Measurements from ENCODE around the gene SEMA6B.

Gene SEMA6B

GRCh38 chr19:4538601-4538954 is 20.9 kb downstream of the SEMA6B start:
- no peak for TF ChIP-seq EZH2phosphoT487 (IDR thresholded peaks at IDR 0.05; ENCODE audit: low read depth)
- TF ChIP-seq CTCF (IDR thresholded peaks at IDR 0.05; ENCODE audit: low read depth, low read length), result no peak
- H3K9me3 ChIP-seq (ENCODE audit: insufficient read depth, low read length), result no peaks in the 10 kb centered on the region
- no peaks in the 10 kb centered on the region for H4K20me1 ChIP-seq (ENCODE audit: insufficient read depth, low read length)
- no peaks in the 10 kb centered on the region for H3K79me2 ChIP-seq (ENCODE audit: low read length)
- no peak overlapping the region for H2AFZ ChIP-seq (ENCODE audit: low read depth, low read length)
- H3K36me3 ChIP-seq (replicated peaks; ENCODE audit: low read depth, low read length), result no peaks in the 10 kb centered on the region
- no peak overlapping the region for H3K4me3 ChIP-seq (ENCODE audit: low read length)
- no peak overlapping the region for H3K4me2 ChIP-seq (ENCODE audit: low read length)
- H3K9ac ChIP-seq (ENCODE audit: low read length), result no peak overlapping the region
- peaks cover 29% of the 10 kb centered on the region for H3K4me1 ChIP-seq (ENCODE audit: low read length)
- no peak overlapping the region for H3K27ac ChIP-seq (ENCODE audit: low read length)
- no peaks in the 10 kb centered on the region for H3K27me3 ChIP-seq (ENCODE audit: low read depth, low read length)

GRCh38 chr19:4537953-4538600 is 21.4 kb downstream of the SEMA6B start:
- TF ChIP-seq CTCF (IDR thresholded peaks at IDR 0.05; ENCODE audit: low read depth, low read length), result no peak
- no peak for TF ChIP-seq EZH2phosphoT487 (IDR thresholded peaks at IDR 0.05; ENCODE audit: low read depth)
- Histone ChIP-seq H3K27me3 (ENCODE audit: low read depth, low read length) (no peaks in the 10 kb centered on the region), H3K4me3 (ENCODE audit: low read length) (no peak overlapping the region), H3K9me3 (ENCODE audit: insufficient read depth, low read length) (no peaks in the 10 kb centered on the region), H3K79me2 (ENCODE audit: low read length) (no peaks in the 10 kb centered on the region), H3K4me1 (ENCODE audit: low read length) (peaks cover 26% of the 10 kb centered on the region), H3K27ac (ENCODE audit: low read length) (no peak overlapping the region), H3K4me2 (ENCODE audit: low read length) (no peak overlapping the region), H4K20me1 (ENCODE audit: insufficient read depth, low read length) (no peaks in the 10 kb centered on the region), H2AFZ (ENCODE audit: low read depth, low read length) (no peak overlapping the region), H3K36me3 (replicated peaks; ENCODE audit: low read depth, low read length) (no peaks in the 10 kb centered on the region), H3K9ac (ENCODE audit: low read length) (no peak overlapping the region)

GRCh38 chr19:4536798-4537197 is 22.7 kb downstream of the SEMA6B start:
- Histone ChIP-seq H2AFZ (ENCODE audit: low read depth, low read length) (no peak overlapping the region), H3K27me3 (ENCODE audit: low read depth, low read length) (no peaks in the 10 kb centered on the region)

More at GRCh38 chr19:4536798-4537197, 22.7 kb downstream of the SEMA6B start:
- no peak for TF ChIP-seq CTCF (IDR thresholded peaks at IDR 0.05; ENCODE audit: low read depth, low read length)
- TF ChIP-seq EZH2phosphoT487 (IDR thresholded peaks at IDR 0.05; ENCODE audit: low read depth), result no peak
- Histone ChIP-seq H3K9ac (ENCODE audit: low read length) (no peak overlapping the region), H4K20me1 (ENCODE audit: insufficient read depth, low read length) (no peaks in the 10 kb centered on the region), H3K4me1 (ENCODE audit: low read length) (peaks cover 19% of the 10 kb centered on the region), H3K9me3 (ENCODE audit: insufficient read depth, low read length) (no peaks in the 10 kb centered on the region), H3K4me3 (ENCODE audit: low read length) (no peak overlapping the region), H3K27ac (ENCODE audit: low read length) (no peak overlapping the region), H3K79me2 (ENCODE audit: low read length) (no peaks in the 10 kb centered on the region), H3K4me2 (ENCODE audit: low read length) (no peak overlapping the region), H3K36me3 (replicated peaks; ENCODE audit: low read depth, low read length) (no peaks in the 10 kb centered on the region)
